ENCODE results near the gene TC2N.

The TC2N gene

DNA sequence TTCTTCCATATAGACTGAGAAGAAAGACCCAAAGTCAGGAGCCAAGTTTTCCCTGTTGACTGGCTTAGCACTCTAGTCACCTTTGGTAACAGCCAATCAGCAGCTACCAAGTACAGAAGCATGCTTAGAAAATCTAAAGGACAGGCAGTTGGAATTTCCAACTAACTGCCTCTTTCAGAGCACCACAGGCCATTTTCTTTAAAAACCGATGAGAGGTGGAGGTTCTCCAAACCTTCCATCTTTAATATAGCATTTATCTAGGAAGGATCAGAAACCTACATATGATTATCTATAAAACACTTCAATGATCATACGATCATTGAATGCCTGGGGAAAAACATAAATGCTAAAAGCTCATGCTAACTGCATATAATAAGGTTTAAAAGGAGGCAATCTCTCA, 135.3 kb downstream of the TC2N start, which contains the start of gene CATSPERB:
TSS of gene CATSPERB (minus strand) at position 101 of the 400 bp plus-strand sequence. CDS start 2,607 bp downstream, outside the sequence.
- no peak for TF ChIP-seq SUZ12 (IDR thresholded peaks at IDR 0.05; ENCODE audit: extremely low read depth, insufficient read depth, insufficient read length)
- TF ChIP-seq YY1 (IDR thresholded peaks at IDR 0.05; ENCODE audit: insufficient read depth, insufficient read length) = no peak
- no peak for TF ChIP-seq ZNF274 (IDR thresholded peaks at IDR 0.05; ENCODE audit: low read depth, low read length)
- Histone ChIP-seq H3K9me3 (ENCODE audit: insufficient read depth, low read length) (no peaks in the 10 kb centered on the region), H3K36me3 (ENCODE audit: insufficient read depth, insufficient read length, low read length) (no peaks in the 10 kb centered on the region), H3K27me3 (ENCODE audit: insufficient read depth, insufficient read length) (no peaks in the 10 kb centered on the region), H3K4me3 (ENCODE audit: insufficient read length, low read depth) (no peak within 1 kb of the TSS), H3K4me1 (ENCODE audit: insufficient read depth, insufficient read length) (no peaks in the 10 kb centered on the region), H3K9ac (ENCODE audit: insufficient read length, low read depth) (no peak within 1 kb of the TSS)
- no peak for DNase-seq (ENCODE audit: low read depth, low spot score)

DNA sequence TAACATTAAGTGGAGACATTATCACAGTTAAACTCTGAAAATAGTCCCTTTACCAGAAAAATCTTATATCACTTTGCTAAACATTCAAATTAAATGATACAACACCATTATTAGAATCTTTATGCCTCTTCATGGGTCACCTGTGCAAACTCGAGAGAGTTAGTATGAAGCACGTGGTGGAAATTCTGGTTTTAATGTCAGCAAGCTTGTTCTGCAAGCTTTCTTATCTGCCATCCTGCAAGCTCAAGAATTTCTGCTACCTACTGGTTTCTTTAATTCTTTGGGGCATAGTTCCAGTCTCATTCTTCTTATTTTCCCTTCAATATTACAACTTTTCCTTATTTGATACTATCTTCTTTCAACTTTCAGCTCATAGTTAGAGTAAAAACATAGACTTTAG, 136.3 kb downstream of the TC2N start:
- H3K27me3 ChIP-seq (ENCODE audit: insufficient read depth, insufficient read length) = no peaks in the 10 kb centered on the region
- H3K4me3 ChIP-seq (ENCODE audit: insufficient read length, low read depth) = no peak overlapping the region
- H3K9me3 ChIP-seq (ENCODE audit: insufficient read depth, low read length) = no peaks in the 10 kb centered on the region
- no peak for TF ChIP-seq ZNF274 (IDR thresholded peaks at IDR 0.05; ENCODE audit: low read depth, low read length)
- no peak for TF ChIP-seq SUZ12 (IDR thresholded peaks at IDR 0.05; ENCODE audit: extremely low read depth, insufficient read depth, insufficient read length)
- no peak for TF ChIP-seq YY1 (IDR thresholded peaks at IDR 0.05; ENCODE audit: insufficient read depth, insufficient read length)
- no peak for DNase-seq (ENCODE audit: low read depth, low spot score)
- H3K4me1 ChIP-seq (ENCODE audit: insufficient read depth, insufficient read length) = no peaks in the 10 kb centered on the region
- no peaks in the 10 kb centered on the region for H3K36me3 ChIP-seq (ENCODE audit: insufficient read depth, insufficient read length, low read length)
- no peak overlapping the region for H3K9ac ChIP-seq (ENCODE audit: insufficient read length, low read depth)

DNA sequence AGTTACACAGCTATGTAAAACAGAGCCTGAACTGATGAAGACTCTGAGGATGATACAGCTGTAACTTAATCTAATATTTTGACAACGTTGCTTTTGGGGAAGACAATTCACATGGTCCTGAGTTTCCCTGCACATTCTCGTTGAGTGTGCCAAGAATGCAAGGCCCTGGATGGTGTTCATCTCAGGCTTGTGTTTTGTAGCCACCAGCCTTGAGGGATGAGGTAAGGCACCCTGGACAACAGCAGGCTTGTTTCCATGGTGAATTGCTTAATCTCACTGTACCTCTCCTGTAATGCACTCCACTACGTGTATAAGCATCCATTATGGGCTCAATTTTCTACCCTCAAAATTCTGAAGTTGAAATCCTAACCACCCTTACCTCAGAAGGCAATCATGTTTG, 137.6 kb downstream of the TC2N start:
- DNase-seq (ENCODE audit: low read depth, low spot score) = no peak
- Histone ChIP-seq H3K9me3 (ENCODE audit: insufficient read depth, low read length) (no peaks in the 10 kb centered on the region), H3K27me3 (ENCODE audit: insufficient read depth, insufficient read length) (no peaks in the 10 kb centered on the region), H3K4me3 (ENCODE audit: insufficient read length, low read depth) (no peak overlapping the region), H3K36me3 (ENCODE audit: insufficient read depth, insufficient read length, low read length) (no peaks in the 10 kb centered on the region), H3K9ac (ENCODE audit: insufficient read length, low read depth) (no peak overlapping the region), H3K4me1 (ENCODE audit: insufficient read depth, insufficient read length) (no peaks in the 10 kb centered on the region)
- no peak for TF ChIP-seq SUZ12 (IDR thresholded peaks at IDR 0.05; ENCODE audit: extremely low read depth, insufficient read depth, insufficient read length)
